ENCODE data around the gene MSH5. TPM values are rescaled to one million over a fixed set of nuclear protein-coding genes. Genes with fewer than 3 reads are reported as not detected.
A peak's percentile ranks its signal among the peaks of the same experiment; 100 is the strongest.

MSH5 gene
- total RNA-seq, 1 experiment from 2014 or later, result 22.4 TPM

- no peak overlapping the region for H2BK20ac ChIP-seq (ENCODE audit: low read depth, low read length, poor library complexity, severe bottlenecking)
- peak overlapping the region; percentile 81 to 97 (median 89); a peak in 6 of 7 replicates for H3K27ac Mint-ChIP-seq
- H3K9me3 Mint-ChIP-seq, result no peaks in the 10 kb centered on the region
- H3K23ac ChIP-seq (ENCODE audit: insufficient read length, low read depth, low read length), result no peak overlapping the region
- peak overlapping the region; percentile 91 to 98 for H3K4me3 Mint-ChIP-seq
- H3K4ac ChIP-seq (ENCODE audit: low read depth, low read length), result no peak overlapping the region
- no peak overlapping the region for H3K18ac ChIP-seq (ENCODE audit: insufficient read length, low read depth, low read length)
- H3K79me2 ChIP-seq (ENCODE audit: insufficient read depth, low read length), result peaks cover 6% of the 10 kb centered on the region; the same call in 1 of the 2 replicates
- H2AFZ ChIP-seq (ENCODE audit: low read length), result no peak overlapping the region
- peaks cover 32% of the 10 kb centered on the region for H3K23me2 ChIP-seq (ENCODE audit: insufficient read length, low read depth, low read length, poor library complexity, severe bottlenecking)
- H2AK5ac ChIP-seq (ENCODE audit: insufficient read length, low read length), result no peak overlapping the region
- H3K14ac ChIP-seq (ENCODE audit: insufficient read depth, low read length), result no peak overlapping the region; the same call in 1 of the 2 replicates
- H4K20me1 ChIP-seq (ENCODE audit: control insufficient read depth, insufficient read depth, insufficient read length), result no peaks in the 10 kb centered on the region
- H4K5ac ChIP-seq (ENCODE audit: insufficient read length, low read depth, low read length), result no peak overlapping the region
- peak; percentile 41 for DNase-seq
- peak overlapping the region; percentile 87 for H3K4me2 ChIP-seq (ENCODE audit: insufficient read depth, insufficient read length, low read length)
- no peak overlapping the region for H4K91ac ChIP-seq (ENCODE audit: insufficient read length, low read depth, low read length)
- H3K4me1 ChIP-seq (ENCODE audit: insufficient read depth, low read length), result peaks cover 16% of the 10 kb centered on the region
- no peaks in the 10 kb centered on the region for H3K79me1 ChIP-seq (ENCODE audit: insufficient read depth, low read depth, low read length, poor library complexity, severe bottlenecking)
- no CpG with 5 or more reads among the region's 10 CpGs for WGBS (ENCODE audit: extremely low coverage, insufficient read length, low lambda C conversion rate)
- H3K9ac ChIP-seq (ENCODE audit: extremely low read depth, insufficient read length, low read length), result no peak overlapping the region
- no peaks in the 10 kb centered on the region for H3K27me3 ChIP-seq (ENCODE audit: insufficient read depth, low read length)
- no peak overlapping the region for H3T11ph ChIP-seq (ENCODE audit: low read length)
- H2BK120ac ChIP-seq (ENCODE audit: low read depth, low read length, poor library complexity, severe bottlenecking), result no peak overlapping the region
- H3K56ac ChIP-seq (ENCODE audit: insufficient read length, low read depth, low read length), result no peak overlapping the region
- H3K9me3 ChIP-seq (ENCODE audit: control insufficient read depth, low read depth, low read length), result no peaks in the 10 kb centered on the region
- peaks cover 35 to 37% (median 35%) of the 10 kb centered on the region in 3 experiments for H3K36me3 Mint-ChIP-seq (ENCODE audit: insufficient read depth in 1 of 3, low read depth in 3 of 3)
- no peak overlapping the region for H2BK15ac ChIP-seq (ENCODE audit: low read depth, low read length)
- TF ChIP-seq CTCF (conservative IDR thresholded peaks at IDR 0.05), result no peak
- H3K27ac ChIP-seq (ENCODE audit: insufficient read length, low read depth, low read length), result no peak overlapping the region
- no peak overlapping the region for H4K8ac ChIP-seq (replicated peaks; ENCODE audit: insufficient read length, low read depth, low read length)
- H2BK12ac ChIP-seq (ENCODE audit: insufficient read length, low read depth, low read length), result no peak overlapping the region
- H3K27me3 Mint-ChIP-seq (ENCODE audit: low read depth), result no peaks in the 10 kb centered on the region
- no peak overlapping the region for H2BK5ac ChIP-seq (ENCODE audit: insufficient read length, low read length)
- peaks cover 44 to 54% of the 10 kb centered on the region in 2 experiments for H3K4me1 Mint-ChIP-seq
Observed at GRCh38 chr6:31736768-31737314, 3.0 kb upstream of the MSH5 start.
